Kidney (tissue), 14 donors: ENCODE data around the gene GPN3. TPM values are rescaled to one million over a fixed set of nuclear protein-coding genes. Genes with fewer than 3 reads are reported as not detected.

Experiments
- DNase-seq, 5 donors: peaks; one replicate each; pipeline ENCODE4 v3.0.0-alpha.2; 2013 to 2020
- FAIRE-seq: peaks from 2 replicates; lab custom pipeline; 2012; peaks lifted over from hg19 to GRCh38; lab: Jason Lieb, UNC
- H3K27ac ChIP-seq, 2 donors: one replicate each; pipeline ENCODE4 v1.7.0; 2013; ENCODE audit warnings: low read depth in 2 of 2, low read length in 2 of 2, inconsistent platforms in 1 of 2
- H3K27me3 ChIP-seq: one replicate; pipeline ENCODE4 v1.7.1; 2013; ENCODE audit warnings: low read length, inconsistent platforms; ENCODE audit not compliant: control insufficient read depth, insufficient read depth
- H3K36me3 ChIP-seq, 3 donors: one replicate each; pipeline versions ENCODE4 v1.7.0 to v1.7.1; 2013; ENCODE audit warnings: low read length in 3 of 3, control low read depth in 1 of 3, inconsistent platforms in 1 of 3; ENCODE audit not compliant: insufficient read depth in 3 of 3, control insufficient read depth in 2 of 3
- H3K4me1 ChIP-seq, 3 donors: one replicate each; pipeline versions ENCODE4 v1.7.0 to v1.7.1; 2013; ENCODE audit warnings: low read length in 3 of 3, inconsistent platforms in 1 of 3, low read depth in 1 of 3; ENCODE audit not compliant: control insufficient read depth in 2 of 3, insufficient read depth in 2 of 3
- H3K4me3 ChIP-seq, 3 donors: one replicate each; pipeline versions ENCODE4 v1.7.0 to v1.8.1; 2013; ENCODE audit warnings: low read length in 3 of 3, control low read depth in 1 of 3, inconsistent platforms in 1 of 3
- H3K9ac ChIP-seq, 3 donors: one replicate each; pipeline versions ENCODE4 v1.7.0 to v1.7.1; 2013; ENCODE audit warnings: low read length in 3 of 3, control low read depth in 1 of 3, inconsistent platforms in 1 of 3
- H3K9me3 ChIP-seq, 3 donors: one replicate each; pipeline versions ENCODE4 v1.7.0 to v1.7.1; 2013; ENCODE audit warnings: low read length in 3 of 3, control low read depth in 1 of 3, inconsistent platforms in 1 of 3; ENCODE audit not compliant: control insufficient read depth in 2 of 3, insufficient read depth in 1 of 3
- intact Hi-C: fragments of 100-400 bp; cut with DNase I; formaldehyde crosslinking; loops from one replicate; pipeline ENCODE4 v1.11.1; 2022
- polyA plus RNA-seq: library from polyadenylated mRNA; stranded (reverse); fragments of 350-450 nt; fragmentation: Illumina TruSeq; extraction: RNeasy Lipid Tissue Mini Kit (QIAGEN cat#74804); gene quantifications from one replicate; pipeline ENCODE4 v1.2.3, GENCODE V29; 2014; ENCODE audit warnings: low read depth, low replicate concordance; ENCODE audit not compliant: insufficient read depth
- total RNA-seq: library from RNA; stranded (reverse); fragmentation: NEBNext Ultra II Directional; extraction: Animal tissue kit (Norgen Biotek cat#: 25700); gene quantifications from one replicate; pipeline ENCODE4 v1.2.1, GENCODE V29; 2021
- TF ChIP-seq, protein P1 (sequence below): IDR thresholded peaks from 3 replicates; pipeline ENCODE4 v1.5.1; 2012; ENCODE audit warnings: mild to moderate bottlenecking, moderate library complexity, borderline replicate concordance; ENCODE audit not compliant: insufficient read depth; ENCODE audit errors: extremely low read depth
- donor health status: control.
- donor health status: control.
- donor health status: control.
- donor health status: control.
- donor health status: control.
- donor health status: DM: yes; HTN: yes; CAD: no.
- donor health status: Normal renal cell carcinoma (clear cell type).

GPN3 gene
- total and polyA plus RNA-seq, 2 donors from 2014 or later, result 27.4 to 31.3 TPM

GRCh38 chr12:110451263-110451662 is 16.8 kb downstream of the GPN3 start:
- DNase-seq (no peak), FAIRE-seq (no peak)
- intact Hi-C loops, result no loop called here
- H3K4me3 ChIP-seq, result no peak overlapping the region
- no peaks in the 10 kb centered on the region for H3K9me3 ChIP-seq
- H3K36me3 ChIP-seq, result peaks cover 0 to 4% (median 2%) of the 10 kb centered on the region in 3 donors
- TF ChIP-seq, protein P1, sequence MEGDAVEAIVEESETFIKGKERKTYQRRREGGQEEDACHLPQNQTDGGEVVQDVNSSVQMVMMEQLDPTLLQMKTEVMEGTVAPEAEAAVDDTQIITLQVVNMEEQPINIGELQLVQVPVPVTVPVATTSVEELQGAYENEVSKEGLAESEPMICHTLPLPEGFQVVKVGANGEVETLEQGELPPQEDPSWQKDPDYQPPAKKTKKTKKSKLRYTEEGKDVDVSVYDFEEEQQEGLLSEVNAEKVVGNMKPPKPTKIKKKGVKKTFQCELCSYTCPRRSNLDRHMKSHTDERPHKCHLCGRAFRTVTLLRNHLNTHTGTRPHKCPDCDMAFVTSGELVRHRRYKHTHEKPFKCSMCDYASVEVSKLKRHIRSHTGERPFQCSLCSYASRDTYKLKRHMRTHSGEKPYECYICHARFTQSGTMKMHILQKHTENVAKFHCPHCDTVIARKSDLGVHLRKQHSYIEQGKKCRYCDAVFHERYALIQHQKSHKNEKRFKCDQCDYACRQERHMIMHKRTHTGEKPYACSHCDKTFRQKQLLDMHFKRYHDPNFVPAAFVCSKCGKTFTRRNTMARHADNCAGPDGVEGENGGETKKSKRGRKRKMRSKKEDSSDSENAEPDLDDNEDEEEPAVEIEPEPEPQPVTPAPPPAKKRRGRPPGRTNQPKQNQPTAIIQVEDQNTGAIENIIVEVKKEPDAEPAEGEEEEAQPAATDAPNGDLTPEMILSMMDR, result no peak
- no peaks in the 10 kb centered on the region for H3K27me3 ChIP-seq
- H3K9ac ChIP-seq, result no peak overlapping the region
- H3K27ac ChIP-seq, result no peak overlapping the region
- peaks cover 0 to 2% (median 0%) of the 10 kb centered on the region in 3 donors for H3K4me1 ChIP-seq

GRCh38 chr12:110449799-110450497 is 18.1 kb downstream of the GPN3 start, which contains the start of gene ARPC3:
Gene ARPC3, minus strand, starts transcription at chr12:110450337. Its CDS starts 77 bp downstream, at chr12:110450260.
- peaks cover 1 to 5% (median 4%) of the 10 kb centered on the region in 3 donors for H3K36me3 ChIP-seq
- DNase-seq (peak; percentile 95 to 98 (median 98)), FAIRE-seq (no peak)
- H3K27ac ChIP-seq, result peak within 1 kb of the TSS; percentile 93
- H3K27me3 ChIP-seq, result no peaks in the 10 kb centered on the region
- H3K9ac ChIP-seq, result peak within 1 kb of the TSS; percentile 86 to 93 (median 88)
- intact Hi-C loops, result no loop called here
- TF ChIP-seq, protein P1, result peak; percentile 87
- H3K4me3 ChIP-seq, result peak within 1 kb of the TSS; percentile 86 to 93 (median 92)
- no peaks in the 10 kb centered on the region for H3K9me3 ChIP-seq
- H3K4me1 ChIP-seq, result peaks cover 0 to 2% (median 0%) of the 10 kb centered on the region in 3 donors

- intact Hi-C loops, result no loop called here
- Histone ChIP-seq H3K27ac (no peak overlapping the region), H3K9me3 (no peaks in the 10 kb centered on the region), H3K27me3 (no peaks in the 10 kb centered on the region), H3K4me1 (peaks cover 0 to 2% (median 0%) of the 10 kb centered on the region in 3 donors), H3K36me3 (peaks cover 4 to 25% (median 13%) of the 10 kb centered on the region in 3 donors), H3K4me3 (no peak overlapping the region), H3K9ac (no peak overlapping the region)
- TF ChIP-seq, protein P1, result no peak
- FAIRE-seq (no peak), DNase-seq (no peak)
Measured at GRCh38 chr12:110444455-110444854, 23.6 kb downstream of the GPN3 start.
